GM12872 (cell line): ENCODE results near the gene WASL.

Experiments used
- CTCF ChIP-seq: IDR thresholded peaks from 3 replicates; pipeline ENCODE4 v1.5.1; 2011; ENCODE audit warnings: low read depth, mild to moderate bottlenecking, low read length, moderate library complexity; ENCODE audit not compliant: insufficient read depth

Gene WASL

GRCh38 chr7:123656544-123657303 is 92.1 kb downstream of the WASL start:
- no peak for TF ChIP-seq CTCF

DNA sequence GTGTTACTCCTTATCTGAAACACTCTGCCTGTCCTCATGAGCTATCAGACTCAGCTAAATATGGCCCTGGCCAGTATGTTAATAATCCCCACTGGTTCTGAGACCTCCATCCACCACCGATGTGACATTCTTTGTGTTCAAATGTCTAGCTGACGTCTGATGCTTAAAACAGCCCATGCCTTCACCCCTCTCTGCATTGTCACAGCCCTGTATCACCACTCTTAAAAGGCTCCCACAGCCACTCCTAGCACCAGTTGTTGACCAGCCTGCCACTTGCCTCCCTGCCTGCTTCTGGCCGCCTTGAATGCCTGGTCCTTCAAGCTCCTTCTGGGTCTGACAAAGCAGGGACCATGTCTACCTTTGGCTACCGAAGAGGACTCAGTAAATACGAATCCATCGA is 93.2 kb downstream of the WASL start, which contains the start of gene LMOD2:
TSS of gene LMOD2 (plus strand) at position 253 of the 400 bp plus-strand sequence. CDS start at position 351, 98 bp downstream.
- no peak for TF ChIP-seq CTCF

DNA sequence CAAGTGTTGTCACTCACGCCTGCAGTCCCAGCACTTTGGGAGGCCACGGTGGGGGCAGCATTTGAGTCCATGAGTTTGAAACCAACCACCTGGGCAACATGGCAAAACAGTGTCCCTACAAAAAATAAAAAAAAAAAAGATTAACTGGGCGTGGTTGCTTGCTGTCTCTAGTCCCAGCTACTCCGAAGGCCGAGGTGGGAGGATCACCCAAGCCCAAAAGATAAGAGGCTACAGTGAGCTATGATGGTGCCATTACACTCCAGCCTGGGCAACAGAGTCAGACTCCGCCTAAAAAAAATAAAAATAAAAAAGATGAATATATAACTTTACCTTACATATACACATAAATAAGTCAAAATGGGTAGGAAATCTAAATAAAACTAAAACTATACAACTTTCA is 95.6 kb downstream of the WASL start:
- TF ChIP-seq CTCF = no peak

GRCh38 chr7:123652406-123652805 is 96.4 kb downstream of the WASL start:
- no peak for TF ChIP-seq CTCF

- no peak for TF ChIP-seq CTCF
Observed at GRCh38 chr7:123650595-123650994, 98.2 kb downstream of the WASL start.

- no peak for TF ChIP-seq CTCF
Observed at GRCh38 chr7:123649964-123650363, 98.8 kb downstream of the WASL start.

- no peak for TF ChIP-seq CTCF
Observed at GRCh38 chr7:123647106-123647730, 101.6 kb downstream of the WASL start.
